CD4-positive, alpha-beta memory T cell (primary cell): Measurements from ENCODE around the gene TMEFF1. TPM values are rescaled to one million over a fixed set of nuclear protein-coding genes. Genes with fewer than 3 reads are reported as not detected.
A peak's percentile ranks its signal among the peaks of the same experiment; 100 is the strongest.

Experiments
- CTCF ChIA-PET: fragments of 350-600 bp; sonication (Branson Sonifier 250); formaldehyde crosslinking; loops from one replicate; lab custom pipeline; 2021; ENCODE audit warnings: inconsistent platforms; ENCODE audit not compliant: partially characterized antibody; lab: Charles Lee
- POLR2A ChIA-PET: fragments of 350-600 bp; sonication (Branson Sonifier 250); formaldehyde crosslinking; loops from one replicate; lab custom pipeline; 2021; ENCODE audit not compliant: partially characterized antibody; lab: Charles Lee
- DNase-seq, 5 donors: peaks; one replicate each; pipeline versions ENCODE4 v3.0.0 to v3.0.0-alpha.2; 2020 to 2022; ENCODE audit warnings: mixed read lengths in 1 of 5
- H3K27ac ChIP-seq: one replicate; pipeline ENCODE4 v1.7.0; 2013; ENCODE audit warnings: low read depth, low read length
- H3K27me3 ChIP-seq: 2 replicates; pipeline ENCODE4 v1.7.0; 2013; ENCODE audit warnings: mild to moderate bottlenecking, low read length, moderate library complexity; ENCODE audit not compliant: insufficient read depth
- H3K36me3 ChIP-seq: 2 replicates; pipeline ENCODE4 v1.7.0; 2013; ENCODE audit warnings: mild to moderate bottlenecking, low read length, moderate library complexity; ENCODE audit not compliant: insufficient read depth
- H3K4me1 ChIP-seq: 2 replicates; pipeline ENCODE4 v1.7.0; 2013; ENCODE audit warnings: mild to moderate bottlenecking, low read length, moderate library complexity; ENCODE audit not compliant: insufficient read depth
- H3K4me3 ChIP-seq, 2 donors: one replicate each; pipeline ENCODE4 v1.7.0; 2013; ENCODE audit warnings: low read length in 2 of 2, mild to moderate bottlenecking in 1 of 2
- H3K9me3 ChIP-seq, 2 donors: one replicate each; pipeline ENCODE4 v1.7.0; 2013; ENCODE audit warnings: low read length in 2 of 2, control low read depth in 1 of 2; ENCODE audit not compliant: control insufficient read depth in 1 of 2
- H3K27ac Mint-ChIP-seq, 7 donors: one replicate each; pipeline ENCODE4 v1.8.0; 2020 to 2021; ENCODE audit warnings: mixed read lengths in 7 of 7, mild to moderate bottlenecking in 6 of 7, inconsistent platforms in 3 of 7, moderate library complexity in 3 of 7
- H3K27me3 Mint-ChIP-seq, 2 donors: one replicate each; pipeline ENCODE4 v1.8.0; 2020 to 2021; ENCODE audit warnings: mixed read lengths in 2 of 2
- H3K36me3 Mint-ChIP-seq, 2 donors: one replicate each; pipeline ENCODE4 v1.8.0; 2020 to 2021; ENCODE audit warnings: mixed read lengths in 2 of 2, inconsistent platforms in 1 of 2, mild to moderate bottlenecking in 1 of 2
- H3K4me1 Mint-ChIP-seq, 4 donors: one replicate each; pipeline ENCODE4 v1.8.0; 2020 to 2021; ENCODE audit warnings: mixed read lengths in 4 of 4, mild to moderate bottlenecking in 1 of 4
- H3K4me3 Mint-ChIP-seq, 8 donors: one replicate each; pipeline ENCODE4 v1.8.0; 2020 to 2021; ENCODE audit warnings: mixed read lengths in 8 of 8, mild to moderate bottlenecking in 7 of 8, moderate library complexity in 6 of 8, inconsistent platforms in 3 of 8
- H3K9me3 Mint-ChIP-seq, 8 donors: one replicate each; pipeline ENCODE4 v1.8.0; 2020 to 2021; ENCODE audit warnings: mixed read lengths in 8 of 8, mild to moderate bottlenecking in 5 of 8, inconsistent platforms in 3 of 8, moderate library complexity in 1 of 8
- intact Hi-C: fragments of 100-400 bp; cut with micrococcal nuclease; formaldehyde crosslinking; loops from one replicate; pipeline ENCODE4 v1.15.1; 2023
- polyA plus RNA-seq, 2 donors: library from polyadenylated mRNA; unstranded; fragments of 300-500 nt; fragmentation: Illumina TruSeq; gene quantifications; one replicate each; pipeline ENCODE4 v1.2.3, GENCODE V29; 2021
- total RNA-seq, 2 experiments: library from RNA; stranded (reverse); gene quantifications; one replicate each; pipeline ENCODE4 v1.2.3, GENCODE V29; 2021

TMEFF1 gene
- total and polyA plus RNA-seq, 4 experiments from 2014 or later: not detected

DNA sequence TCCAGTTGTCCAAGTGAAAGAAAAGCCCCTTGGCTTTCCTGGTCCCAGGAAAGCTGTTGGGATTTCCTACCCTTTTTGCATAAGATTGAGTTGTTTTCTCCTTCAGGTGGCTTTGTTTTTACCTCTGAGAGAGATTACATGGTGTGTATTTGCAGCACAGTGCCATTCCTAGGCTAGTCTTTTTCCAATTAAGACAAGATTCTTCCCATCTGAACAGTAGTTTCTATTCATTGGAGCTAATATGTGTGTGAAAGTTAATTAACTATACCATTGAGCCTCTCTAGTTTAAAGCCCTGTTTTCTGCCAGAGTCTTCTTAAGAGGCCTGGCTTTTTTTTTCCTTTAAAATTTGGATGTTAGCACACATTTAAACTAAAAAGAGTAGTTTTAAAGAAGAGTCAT, 25.9 kb upstream of the TMEFF1 start:
- Mint-ChIP-seq H3K27ac (no peak overlapping the region), H3K4me3 (no peak overlapping the region), H3K9me3 (no peaks in the 10 kb centered on the region), H3K27me3 (no peaks in the 10 kb centered on the region), H3K36me3 (peaks cover 45 to 50% of the 10 kb centered on the region in 2 donors), H3K4me1 (peaks cover 0 to 6% (median under 1%) of the 10 kb centered on the region in 4 donors)
- DNase-seq: no peak
- Histone ChIP-seq H3K4me3 (no peak overlapping the region), H3K36me3 (no peaks in the 10 kb centered on the region), H3K27ac (no peak overlapping the region), H3K4me1 (no peaks in the 10 kb centered on the region), H3K27me3 (no peaks in the 10 kb centered on the region), H3K9me3 (no peaks in the 10 kb centered on the region)
- ChIA-PET CTCF (interaction anchor here (2.7 kb wide), 1 partner anchor 9 kb away, joined by 8 read pairs; no protein-coding TSS in a partner anchor), POLR2A (interaction anchor here (0.7 kb wide), 1 partner anchor 14 kb away, joined by 3 read pairs; no protein-coding TSS in a partner anchor)
- intact Hi-C loops: no loop called here

DNA sequence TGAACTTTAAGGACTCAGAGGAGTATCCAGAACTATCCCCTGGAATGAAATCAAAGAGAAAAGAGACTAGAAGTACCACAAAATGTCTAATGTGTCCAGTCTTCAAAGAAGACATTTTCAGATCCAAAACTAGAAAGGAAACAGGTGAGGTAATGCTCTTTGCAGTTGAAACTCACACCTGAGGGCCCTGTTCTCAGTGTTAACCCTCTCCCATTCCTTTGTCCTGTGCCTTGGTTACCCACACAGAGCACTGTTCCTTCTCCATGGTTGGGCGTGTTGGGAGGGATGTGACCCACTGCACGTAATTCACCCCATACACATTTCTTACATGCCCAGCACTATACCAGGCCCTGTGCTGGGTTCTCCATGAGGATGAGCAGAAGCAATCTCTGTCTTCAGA, 24.7 kb upstream of the TMEFF1 start:
- ChIA-PET CTCF (no interaction called here), POLR2A (no interaction called here)
- Histone ChIP-seq H3K27ac (no peak overlapping the region), H3K9me3 (no peaks in the 10 kb centered on the region), H3K4me1 (no peaks in the 10 kb centered on the region), H3K36me3 (no peaks in the 10 kb centered on the region), H3K27me3 (no peaks in the 10 kb centered on the region), H3K4me3 (no peak overlapping the region)
- Mint-ChIP-seq H3K27me3 (no peaks in the 10 kb centered on the region), H3K36me3 (peaks cover 48 to 59% of the 10 kb centered on the region in 2 donors), H3K4me3 (no peak overlapping the region), H3K4me1 (peaks cover 0 to 6% (median under 1%) of the 10 kb centered on the region in 4 donors), H3K27ac (no peak overlapping the region), H3K9me3 (no peaks in the 10 kb centered on the region)
- intact Hi-C loops: no loop called here
- DNase-seq: no peak

DNA sequence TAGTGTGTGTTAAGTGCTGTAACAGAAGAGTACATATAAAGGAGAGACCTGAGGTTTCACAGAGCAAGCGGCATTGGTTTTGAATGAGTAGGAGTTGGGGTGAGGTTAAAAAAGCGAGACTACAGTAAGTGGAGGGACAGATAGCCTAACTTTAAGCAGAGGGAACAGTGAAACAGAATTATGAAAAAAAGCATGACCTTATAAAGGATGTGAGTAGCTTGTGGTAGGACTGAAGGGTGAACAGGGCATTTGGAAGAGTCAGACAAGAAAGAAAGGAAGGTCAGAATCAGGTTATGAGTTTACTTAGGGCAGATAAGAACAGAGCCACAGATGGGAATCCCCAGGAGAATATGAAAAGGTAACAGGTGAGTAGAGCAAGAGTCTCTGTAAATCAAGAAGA, 23.5 kb upstream of the TMEFF1 start:
- Mint-ChIP-seq H3K27ac (peak overlapping the region in 4 of 7 donors; percentile 3 to 46 (median 16)), H3K4me3 (no peak overlapping the region), H3K36me3 (peaks cover 39 to 58% of the 10 kb centered on the region in 2 donors), H3K27me3 (no peaks in the 10 kb centered on the region), H3K9me3 (no peaks in the 10 kb centered on the region), H3K4me1 (peaks cover 0 to 3% (median under 1%) of the 10 kb centered on the region in 4 donors)
- DNase-seq: no peak
- no peaks in the 10 kb centered on the region for H3K36me3 ChIP-seq
- no peaks in the 10 kb centered on the region for H3K27me3 ChIP-seq
- no peaks in the 10 kb centered on the region for H3K4me1 ChIP-seq
- H3K9me3 ChIP-seq: no peaks in the 10 kb centered on the region
- POLR2A ChIA-PET: no interaction called here
- H3K27ac ChIP-seq: no peak overlapping the region
- no peak overlapping the region for H3K4me3 ChIP-seq
- intact Hi-C loops: no loop called here
- CTCF ChIA-PET: no interaction called here

DNA sequence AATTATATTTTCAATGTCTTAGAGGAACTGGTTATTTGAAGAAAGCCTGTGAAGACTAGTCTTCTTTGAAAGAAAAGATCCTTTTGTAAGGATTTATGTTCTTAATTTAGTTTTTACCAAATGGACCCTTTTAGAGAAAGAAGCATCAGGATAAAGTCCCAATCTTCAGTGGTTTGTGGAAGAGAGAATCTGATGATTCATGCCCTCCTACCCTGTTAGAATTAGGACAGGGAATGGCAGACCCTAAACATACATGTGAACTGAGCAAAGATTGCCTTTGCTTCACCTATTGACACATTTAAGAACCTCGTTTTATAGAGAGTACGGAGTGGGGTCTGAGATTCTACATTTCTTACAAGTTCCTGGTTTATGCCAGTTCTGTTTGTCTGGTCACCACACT, 20.1 kb upstream of the TMEFF1 start:
- Mint-ChIP-seq H3K27ac (no peak overlapping the region), H3K4me3 (no peak overlapping the region), H3K9me3 (no peaks in the 10 kb centered on the region), H3K27me3 (no peaks in the 10 kb centered on the region), H3K4me1 (peaks cover 0 to 3% (median 0%) of the 10 kb centered on the region in 4 donors), H3K36me3 (peaks cover 29 to 59% of the 10 kb centered on the region in 2 donors)
- H3K36me3 ChIP-seq: no peaks in the 10 kb centered on the region
- no peak overlapping the region for H3K4me3 ChIP-seq
- no peaks in the 10 kb centered on the region for H3K9me3 ChIP-seq
- H3K4me1 ChIP-seq: no peaks in the 10 kb centered on the region
- no peak for DNase-seq
- no peak overlapping the region for H3K27ac ChIP-seq
- ChIA-PET POLR2A (no interaction called here), CTCF (interaction anchor here (2.2 kb wide), 1 partner anchor 15 kb away, joined by 8 read pairs; no protein-coding TSS in a partner anchor)
- intact Hi-C loops: no loop called here
- no peaks in the 10 kb centered on the region for H3K27me3 ChIP-seq

DNA sequence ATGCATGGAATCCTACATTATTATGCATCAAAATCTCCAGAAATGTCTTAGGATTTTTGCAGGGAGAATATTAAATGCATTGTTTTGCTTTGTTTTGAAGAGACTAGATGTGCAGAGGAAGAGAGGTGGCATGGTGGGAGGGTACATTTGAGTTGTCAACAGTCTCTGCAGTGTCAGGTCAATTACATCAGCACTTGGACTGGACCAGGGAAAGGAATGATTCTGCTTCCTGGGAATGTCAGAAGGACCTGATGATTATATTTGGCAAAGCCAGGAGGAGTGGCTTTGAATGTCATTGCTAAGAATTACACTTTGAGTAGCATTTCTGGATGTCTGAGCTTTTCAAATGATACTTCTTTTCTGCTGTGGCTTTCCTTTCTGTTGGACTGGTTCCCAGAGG, 17.5 kb upstream of the TMEFF1 start:
- CTCF ChIA-PET: interaction anchor here (0.8 kb wide), 1 partner anchor 10 kb away, joined by 3 read pairs; no protein-coding TSS in a partner anchor
- peaks cover 20 to 49% of the 10 kb centered on the region in 2 donors for H3K36me3 Mint-ChIP-seq
- no peaks in the 10 kb centered on the region for H3K27me3 Mint-ChIP-seq

DNA sequence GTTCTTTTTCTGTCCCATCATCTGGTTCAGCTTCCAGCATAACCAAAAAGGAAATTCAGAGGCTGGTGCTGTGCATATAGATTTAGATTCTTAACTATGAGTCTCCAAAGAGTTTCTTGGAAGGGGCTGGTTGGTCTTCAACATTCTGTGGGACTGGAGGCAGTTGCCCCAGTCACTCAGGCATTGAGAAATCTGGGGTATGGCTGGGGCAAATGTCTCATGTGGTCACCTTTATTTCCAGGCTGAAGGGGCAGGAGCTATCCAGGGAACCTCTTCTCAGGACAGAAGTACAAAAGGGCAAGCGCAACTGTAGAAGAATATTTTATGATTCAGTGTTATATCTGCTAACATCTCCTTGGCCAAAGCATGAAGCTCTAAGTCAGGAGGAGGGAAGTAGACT, 15.4 kb upstream of the TMEFF1 start:
- Histone ChIP-seq H3K4me3 (no peak overlapping the region), H3K36me3 (no peaks in the 10 kb centered on the region), H3K4me1 (no peaks in the 10 kb centered on the region), H3K27ac (no peak overlapping the region), H3K9me3 (no peaks in the 10 kb centered on the region), H3K27me3 (no peaks in the 10 kb centered on the region)
- POLR2A ChIA-PET: no interaction called here
- Mint-ChIP-seq H3K27me3 (no peaks in the 10 kb centered on the region), H3K36me3 (peaks cover 6 to 32% of the 10 kb centered on the region in 2 donors), H3K9me3 (no peaks in the 10 kb centered on the region), H3K4me1 (peaks cover 0 to 2% (median 0%) of the 10 kb centered on the region in 4 donors), H3K27ac (no peak overlapping the region), H3K4me3 (no peak overlapping the region)
- CTCF ChIA-PET: no interaction called here
- intact Hi-C loops: no loop called here
- DNase-seq: no peak

More for the DNA sequence above, 17.5 kb upstream of the TMEFF1 start:
- H3K27me3 ChIP-seq: no peaks in the 10 kb centered on the region
- no peaks in the 10 kb centered on the region for H3K36me3 ChIP-seq
- no peak overlapping the region for H3K27ac ChIP-seq
- Mint-ChIP-seq H3K27ac (no peak overlapping the region), H3K9me3 (no peaks in the 10 kb centered on the region), H3K4me1 (peaks cover 0 to 2% (median 0%) of the 10 kb centered on the region in 4 donors), H3K4me3 (no peak overlapping the region)
- H3K4me1 ChIP-seq: no peaks in the 10 kb centered on the region
- no peak for DNase-seq
- H3K4me3 ChIP-seq: no peak overlapping the region
- H3K9me3 ChIP-seq: no peaks in the 10 kb centered on the region
- intact Hi-C loops: no loop called here
- POLR2A ChIA-PET: no interaction called here

DNA sequence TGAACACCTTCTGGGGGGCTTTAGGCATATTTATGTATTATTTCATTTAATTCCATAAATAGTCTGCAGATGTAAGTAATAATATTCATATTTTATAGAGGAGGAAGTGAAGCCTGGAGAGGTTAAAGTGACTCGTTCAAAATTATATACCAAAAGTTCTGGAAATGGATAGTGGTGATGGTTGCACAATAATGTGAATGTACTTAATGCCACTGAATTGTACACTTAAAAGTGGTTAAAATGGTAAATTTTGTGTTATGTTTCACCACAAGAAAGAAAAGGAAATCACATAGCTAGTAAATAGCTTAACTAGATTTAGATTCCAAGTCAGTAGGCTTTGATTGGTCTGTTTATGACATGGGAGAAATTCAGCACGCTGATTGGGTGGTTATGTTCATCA, 13.0 kb upstream of the TMEFF1 start:
- Mint-ChIP-seq H3K4me1 (peaks cover 0 to 2% (median 0%) of the 10 kb centered on the region in 4 donors), H3K9me3 (no peaks in the 10 kb centered on the region), H3K4me3 (no peak overlapping the region), H3K27ac (no peak overlapping the region), H3K36me3 (peaks cover 4 to 14% of the 10 kb centered on the region in 2 donors), H3K27me3 (no peaks in the 10 kb centered on the region)
- no peaks in the 10 kb centered on the region for H3K27me3 ChIP-seq
- POLR2A ChIA-PET: no interaction called here
- H3K27ac ChIP-seq: no peak overlapping the region
- no peaks in the 10 kb centered on the region for H3K9me3 ChIP-seq
- CTCF ChIA-PET: interaction anchor here (1.0 kb wide), 1 partner anchor 23 kb away, joined by 3 read pairs; no protein-coding TSS in a partner anchor
- no peaks in the 10 kb centered on the region for H3K4me1 ChIP-seq
- DNase-seq: no peak
- no peak overlapping the region for H3K4me3 ChIP-seq
- no peaks in the 10 kb centered on the region for H3K36me3 ChIP-seq
- intact Hi-C loops: no loop called here
